Measurements from ENCODE around the gene TPM3. TPM values are rescaled to one million over a fixed set of nuclear protein-coding genes. Genes with fewer than 3 reads are reported as not detected.
"Not testable (repeated sequence)": the region's sequence is repeated elsewhere in the genome, so short reads cannot be mapped to it uniquely, and the experiment has no call there.

TPM3 gene
- polyA plus RNA-seq, 2 of the 4 experiments (the other 2 are of a cell fraction): 510 to 618 TPM

GRCh38 chr1:154236855-154237254, 45.0 kb upstream of the TPM3 start (continued):
- TF ChIP-seq MAZ (IDR thresholded peaks at IDR 0.05; ENCODE audit: borderline replicate concordance, low read depth, low read length) (no peak), USF2 (IDR thresholded peaks at IDR 0.05) (no peak), E2F6 (IDR thresholded peaks at IDR 0.05; ENCODE audit: borderline replicate concordance, low read depth) (no peak), TP53 (CRISPR knock-in tag; IDR thresholded peaks at IDR 0.05) (no peak), HOXA7 (CRISPR knock-in tag; IDR thresholded peaks at IDR 0.05) (no peak), RARB (CRISPR knock-in tag; IDR thresholded peaks at IDR 0.05) (no peak)

GRCh38 chr1:154233127-154233526, 41.2 kb upstream of the TPM3 start:
- WGBS (ENCODE audit: missing lambda C conversion rate): 95% methylated on average over 12 of the region's 12 CpGs
- H3K4me3 ChIP-seq; H3K4me2 ChIP-seq; ATAC-seq; H3K27ac ChIP-seq; POLR2A ChIA-PET; FAIRE-seq; DNase-seq (ENCODE audit: low read depth in 1 of 2, low spot score in 1 of 2); H3K4me1 ChIP-seq; H3K9me3 ChIP-seq: not testable (repeated sequence)
- CTCF ChIA-PET: interaction anchor here (0.9 kb wide), 1 partner anchor 11 kb away, joined by 3 read pairs; no protein-coding TSS in a partner anchor

GRCh38 chr1:154231112-154231511, 39.2 kb upstream of the TPM3 start:
- FAIRE-seq; H3K4me2 ChIP-seq; H3K4me1 ChIP-seq; H3K9me3 ChIP-seq; H3K27ac ChIP-seq; DNase-seq (ENCODE audit: low read depth in 1 of 2, low spot score in 1 of 2); ATAC-seq; H3K4me3 ChIP-seq: not testable (repeated sequence)
- CTCF ChIA-PET: interaction anchor here (0.8 to 1.7 kb wide), 4 partner anchors 8 to 41 kb away, joined by 3 to 9 read pairs (median 4); no protein-coding TSS in a partner anchor
- POLR2A ChIA-PET: interaction anchor here (1.0 kb wide), 1 partner anchor 11 kb away, joined by 3 read pairs; a partner anchor contains a TSS
- 92% methylated on average over 3 of the region's 3 CpGs for WGBS (ENCODE audit: missing lambda C conversion rate)

- H3K27ac ChIP-seq: no peak overlapping the region
- H3K4me2 ChIP-seq: no peak overlapping the region
- ChIA-PET CTCF (interaction anchor here (1.0 kb wide), 1 partner anchor 110 kb away, joined by 3 read pairs; no protein-coding TSS in a partner anchor), POLR2A (no interaction called here)
- no peak for TF ChIP-seq FOSB (CRISPR knock-in tag; IDR thresholded peaks at IDR 0.05)
- H3K4me3 ChIP-seq: no peak overlapping the region
- WGBS (ENCODE audit: missing lambda C conversion rate): 93% methylated on average over 2 of the region's 2 CpGs
- H3K9me3 ChIP-seq: no peaks in the 10 kb centered on the region
- peaks cover 27% of the 10 kb centered on the region for H3K4me1 ChIP-seq
- DNase-seq (ENCODE audit: low read depth in 1 of 2, low spot score in 1 of 2) (no peak), FAIRE-seq (no peak), ATAC-seq (no peak)
Measured at GRCh38 chr1:154225370-154225769, 33.5 kb upstream of the TPM3 start.

GRCh38 chr1:154223621-154224020, 31.7 kb upstream of the TPM3 start:
- POLR2A ChIA-PET: no interaction called here
- H3K9me3 ChIP-seq: no peaks in the 10 kb centered on the region
- FAIRE-seq (no peak), DNase-seq (ENCODE audit: low read depth in 1 of 2, low spot score in 1 of 2) (no peak), ATAC-seq (no peak)
- H3K4me2 ChIP-seq: peak overlapping the region; percentile 80
- WGBS (ENCODE audit: missing lambda C conversion rate): 94% methylated on average over 2 of the region's 2 CpGs
- H3K27ac ChIP-seq: no peak overlapping the region
- no peak for TF ChIP-seq CBX8 (IDR thresholded peaks at IDR 0.05)
- no peak overlapping the region for H3K4me3 ChIP-seq
- CTCF ChIA-PET: interaction anchor here (1.2 to 1.9 kb wide), 3 partner anchors 24 to 25 kb away, joined by 3 to 7 read pairs (median 4); no protein-coding TSS in a partner anchor
- H3K4me1 ChIP-seq: peaks cover 33% of the 10 kb centered on the region

GRCh38 chr1:154222918-154223317, 31.0 kb upstream of the TPM3 start:
- H3K27ac ChIP-seq: no peak overlapping the region
- FAIRE-seq (no peak), DNase-seq (ENCODE audit: low read depth in 1 of 2, low spot score in 1 of 2) (no peak), ATAC-seq (no peak)
- H3K9me3 ChIP-seq: no peaks in the 10 kb centered on the region
- H3K4me1 ChIP-seq: peaks cover 40% of the 10 kb centered on the region
- H3K4me2 ChIP-seq: peak overlapping the region; percentile 80
- peak overlapping the region; percentile 98; the same call in 2 of the 3 replicates for H3K4me3 ChIP-seq
- ChIA-PET POLR2A (interaction anchor here (0.7 kb wide), 1 partner anchor 21 kb away, joined by 3 read pairs; no protein-coding TSS in a partner anchor), CTCF (interaction anchor here (1.2 to 1.9 kb wide), 3 partner anchors 23 to 25 kb away, joined by 3 to 7 read pairs (median 4); no protein-coding TSS in a partner anchor)
- WGBS (ENCODE audit: missing lambda C conversion rate): 87% methylated on average over 1 of the region's 1 CpG
- TF ChIP-seq ZSCAN20 (CRISPR knock-in tag; IDR thresholded peaks at IDR 0.05) (no peak), CBX8 (IDR thresholded peaks at IDR 0.05) (no peak), NPAS2 (CRISPR knock-in tag; IDR thresholded peaks at IDR 0.05; ENCODE audit: borderline replicate concordance) (no peak), ZNF302 (CRISPR knock-in tag; IDR thresholded peaks at IDR 0.05) (no peak), E2F6 (IDR thresholded peaks at IDR 0.05; ENCODE audit: borderline replicate concordance, low read depth) (no peak), TFCP2L1 (CRISPR knock-in tag; IDR thresholded peaks at IDR 0.05) (no peak), BHLHE40 (IDR thresholded peaks at IDR 0.05; ENCODE audit: low read depth, low read length) (no peak), RARB (CRISPR knock-in tag; IDR thresholded peaks at IDR 0.05) (no peak), BCL3 (IDR thresholded peaks at IDR 0.05) (no peak), MAX (IDR thresholded peaks at IDR 0.05) (no peak), USF2 (IDR thresholded peaks at IDR 0.05) (no peak), MAFK (IDR thresholded peaks at IDR 0.05; ENCODE audit: partially characterized antibody) (no peak), ATOH8 (CRISPR knock-in tag; IDR thresholded peaks at IDR 0.05; ENCODE audit: low read depth) (no peak), HDAC2 (IDR thresholded peaks at IDR 0.05) (no peak), ZC3H11A (IDR thresholded peaks at IDR 0.05) (no peak)
